IPS DF 6.9 (cell line): Measurements from ENCODE around the gene FCN1.
"Not testable (repeated sequence)": the region's sequence is repeated elsewhere in the genome, so short reads cannot be mapped to it uniquely, and the experiment has no call there.

Source experiments
- DNase-seq: peaks from one replicate; pipeline ENCODE4 v3.0.0-alpha.2; 2013; ENCODE audit warnings: low read depth, low spot score
- H3K27ac ChIP-seq: one replicate; pipeline ENCODE4 v1.5.1; 2013; ENCODE audit warnings: low read length, control low read depth
- H3K27me3 ChIP-seq: 2 replicates; pipeline ENCODE4 v1.6.1; 2013; ENCODE audit warnings: mild to moderate bottlenecking, low read length; ENCODE audit not compliant: control insufficient read depth, insufficient read depth
- H3K36me3 ChIP-seq: 2 replicates; pipeline ENCODE4 v1.6.1; 2013; ENCODE audit warnings: low read length; ENCODE audit not compliant: control insufficient read depth, insufficient read depth
- H3K4me1 ChIP-seq: 2 replicates; pipeline ENCODE4 v1.6.1; 2013; ENCODE audit warnings: low read length; ENCODE audit not compliant: control insufficient read depth, insufficient read depth
- H3K4me3 ChIP-seq: 2 replicates; pipeline ENCODE4 v1.5.1; 2013; ENCODE audit warnings: mild to moderate bottlenecking, low read length
- H3K9me3 ChIP-seq: 2 replicates; pipeline ENCODE4 v1.6.1; 2013; ENCODE audit warnings: low read length, inconsistent platforms; ENCODE audit not compliant: control insufficient read depth, insufficient read depth
- WGBS: extraction: QIAGEN DNeasy Blood & Tissue Kit; methylation state at CpG from one replicate; pipeline ENCODE4 v1.1.7; 2013; ENCODE audit warnings: mixed read lengths, missing lambda C conversion rate; ENCODE audit not compliant: insufficient read length, insufficient coverage; 5-methylcytosine and 5-hydroxymethylcytosine counted together

The FCN1 gene

GRCh38 chr9:134961331-134962064 is 43.8 kb upstream of the FCN1 start:
- Histone ChIP-seq H3K4me1 (no peaks in the 10 kb centered on the region), H3K27me3 (no peaks in the 10 kb centered on the region), H3K9me3 (no peaks in the 10 kb centered on the region), H3K36me3 (no peaks in the 10 kb centered on the region), H3K4me3 (no peak overlapping the region), H3K27ac (no peak overlapping the region)
- no CpG with 5 or more reads among the region's 21 CpGs for WGBS
- DNase-seq, result no peak

- no peak for DNase-seq
- no peaks in the 10 kb centered on the region for H3K27me3 ChIP-seq
- no peaks in the 10 kb centered on the region for H3K9me3 ChIP-seq
- no peak overlapping the region for H3K4me3 ChIP-seq
- no CpG with 5 or more reads among the region's 15 CpGs for WGBS
- H3K4me1 ChIP-seq, result no peaks in the 10 kb centered on the region
- H3K27ac ChIP-seq, result no peak overlapping the region
- no peaks in the 10 kb centered on the region for H3K36me3 ChIP-seq
Observed at GRCh38 chr9:134960701-134961181, 43.0 kb upstream of the FCN1 start.

GRCh38 chr9:134959971-134960310 is 42.2 kb upstream of the FCN1 start:
- WGBS, result no CpG with 5 or more reads among the region's 9 CpGs
- H3K9me3 ChIP-seq, result no peaks in the 10 kb centered on the region
- H3K4me3 ChIP-seq, result no peak overlapping the region
- no peaks in the 10 kb centered on the region for H3K36me3 ChIP-seq
- no peak overlapping the region for H3K27ac ChIP-seq
- H3K4me1 ChIP-seq, result no peaks in the 10 kb centered on the region
- H3K27me3 ChIP-seq, result no peaks in the 10 kb centered on the region
- no peak for DNase-seq

- Histone ChIP-seq H3K27ac (no peak overlapping the region), H3K36me3 (no peaks in the 10 kb centered on the region), H3K27me3 (no peaks in the 10 kb centered on the region), H3K4me1 (no peaks in the 10 kb centered on the region), H3K4me3 (no peak overlapping the region), H3K9me3 (no peaks in the 10 kb centered on the region)
- DNase-seq, result no peak
- WGBS, result no CpG with 5 or more reads among the region's 14 CpGs
Observed at GRCh38 chr9:134959126-134959970, 41.6 kb upstream of the FCN1 start.

GRCh38 chr9:134957945-134958227 is 40.2 kb upstream of the FCN1 start:
- Histone ChIP-seq H3K27me3 (no peaks in the 10 kb centered on the region), H3K4me3 (no peak overlapping the region), H3K36me3 (no peaks in the 10 kb centered on the region), H3K9me3 (no peaks in the 10 kb centered on the region), H3K27ac (no peak overlapping the region), H3K4me1 (no peaks in the 10 kb centered on the region)
- DNase-seq, result no peak
- no CpG with 5 or more reads among the region's 2 CpGs for WGBS

GRCh38 chr9:134957165-134957944 is 39.6 kb upstream of the FCN1 start:
- Histone ChIP-seq H3K4me3 (no peak overlapping the region), H3K27ac (no peak overlapping the region), H3K36me3 (no peaks in the 10 kb centered on the region), H3K9me3 (no peaks in the 10 kb centered on the region), H3K4me1 (no peaks in the 10 kb centered on the region), H3K27me3 (no peaks in the 10 kb centered on the region)
- no peak for DNase-seq
- WGBS, result no CpG with 5 or more reads among the region's 9 CpGs

- not testable (repeated sequence) for DNase-seq, H3K36me3 ChIP-seq, H3K27ac ChIP-seq, H3K27me3 ChIP-seq, H3K4me3 ChIP-seq, H3K4me1 ChIP-seq, H3K9me3 ChIP-seq
- WGBS, result no CpG with 5 or more reads among the region's 6 CpGs
Observed at GRCh38 chr9:134956387-134956786, 38.7 kb upstream of the FCN1 start.

- Histone ChIP-seq H3K4me1 (no peaks in the 10 kb centered on the region), H3K27ac (no peak overlapping the region), H3K9me3 (no peaks in the 10 kb centered on the region), H3K36me3 (no peaks in the 10 kb centered on the region), H3K4me3 (no peak overlapping the region), H3K27me3 (no peaks in the 10 kb centered on the region)
- no peak for DNase-seq
- whole genome bisulfite sequencing, result no CpG with 5 or more reads among the region's 7 CpGs
Observed at GRCh38 chr9:134955801-134956200, 38.1 kb upstream of the FCN1 start.

- no peaks in the 10 kb centered on the region for H3K4me1 ChIP-seq
- DNase-seq, result no peak
- H3K9me3 ChIP-seq, result no peaks in the 10 kb centered on the region
- WGBS, result no CpG with 5 or more reads among the region's 1 CpG
- no peaks in the 10 kb centered on the region for H3K36me3 ChIP-seq
- H3K27ac ChIP-seq, result no peak overlapping the region
- H3K27me3 ChIP-seq, result no peaks in the 10 kb centered on the region
- no peak overlapping the region for H3K4me3 ChIP-seq
Observed at GRCh38 chr9:134955156-134955555, 37.4 kb upstream of the FCN1 start.

GRCh38 chr9:134951994-134952393 is 34.3 kb upstream of the FCN1 start:
- Histone ChIP-seq H3K36me3 (no peaks in the 10 kb centered on the region), H3K27ac (no peak overlapping the region), H3K4me1 (no peaks in the 10 kb centered on the region), H3K9me3 (no peaks in the 10 kb centered on the region), H3K27me3 (no peaks in the 10 kb centered on the region), H3K4me3 (no peak overlapping the region)
- WGBS, result no CpG with 5 or more reads among the region's 1 CpG
- no peak for DNase-seq
